HCT116 (cell line): ENCODE results near the gene EDEM1. TPM values are rescaled to one million over a fixed set of nuclear protein-coding genes. Genes with fewer than 3 reads are reported as not detected.

Experiments used
- ATAC-seq: fragments of 200-7000 bp; cut with Tn5 transposase; 2 replicates; pipeline ENCODE4 v1.9.1; 2020; ENCODE audit warnings: mild to moderate bottlenecking, moderate library complexity
- BruUV-seq: library from RNA; stranded (reverse); fragments of 400-500 nt; replicated peaks from 2 replicates; lab custom pipeline; 2021; lab: Mats Ljungman, UMichigan
- CTCF ChIA-PET: fragments of 300-600 bp; sonication (Branson Sonifier 250); formaldehyde crosslinking; loops from one replicate; lab custom pipeline; 2021; ENCODE audit warnings: antibody characterized with exemption; lab: Charles Lee
- POLR2A ChIA-PET: fragments of 300-600, 350-600 bp; sonication (Branson Sonifier 250); formaldehyde crosslinking; loops from one replicate; lab custom pipeline; 2021; ENCODE audit warnings: antibody characterized with exemption; lab: Charles Lee
- RAD21 ChIA-PET, 2 experiments: fragments of 300-600 bp; sonication (Branson Sonifier 250); formaldehyde crosslinking; loops; one replicate each; lab custom pipeline; 2023; ENCODE audit warnings: low total read pairs in 2 of 2; ENCODE audit not compliant: uncharacterized antibody in 2 of 2, unreplicated experiment in 2 of 2, low non-redundant PET in 1 of 2; lab: Charles Lee
- DNase-seq: peaks from one replicate; pipeline ENCODE4 v3.0.0-alpha.2; 2010; ENCODE audit warnings: low read depth, low spot score
- H2AFZ ChIP-seq: fragments of 200-600 bp; shearing (Covaris generic), sonication (generic); 2 replicates; pipeline ENCODE4 v1.6.1; 2017; ENCODE audit warnings: low read depth, mixed run types, mixed read lengths, antibody characterized with exemption, low read length; ENCODE audit not compliant: poor library complexity, severe bottlenecking
- H3K27ac ChIP-seq: 2 replicates; pipeline ENCODE4 v1.5.1; 2012; ENCODE audit warnings: low read depth, low read length
- H3K27me3 ChIP-seq: fragments of 200-600 bp; sonication (generic); 2 replicates; pipeline ENCODE4 v1.6.1; 2016; ENCODE audit warnings: mixed run types, low read length, mixed read lengths; ENCODE audit not compliant: insufficient read depth
- H3K36me3 ChIP-seq, 2 experiments: fragments of 200-500 bp in 1 of 2; fragments of 200-600 bp in 1 of 2; sonication (Bioruptor generic) in 1 of 2; sonication (generic) in 1 of 2; 2 replicates each; pipeline versions ENCODE4 v1.5.1 to v1.6.1; 2014 to 2016; ENCODE audit warnings: low read length in 2 of 2, inconsistent platforms in 1 of 2, mixed read lengths in 1 of 2, mixed run types in 1 of 2; ENCODE audit not compliant: insufficient read depth in 2 of 2, control insufficient read depth in 1 of 2
- H3K4me1 ChIP-seq, 2 experiments: fragments of 200-600 bp in 1 of 2; sonication (generic) in 1 of 2; 2 replicates each; pipeline versions ENCODE4 v1.5.1 to v1.6.1; 2012 to 2017; ENCODE audit warnings: low read length in 2 of 2, inconsistent platforms in 1 of 2, mild to moderate bottlenecking in 1 of 2, mixed read lengths in 1 of 2, mixed run types in 1 of 2, moderate library complexity in 1 of 2; ENCODE audit not compliant: insufficient read depth in 2 of 2, control insufficient read depth in 1 of 2
- H3K4me2 ChIP-seq: fragments of 200-600 bp; sonication (generic); 2 replicates; pipeline ENCODE4 v1.6.1; 2017; ENCODE audit warnings: mixed run types, low read length, mixed read lengths
- H3K4me3 ChIP-seq, 2 experiments: fragments of 200-600 bp in 1 of 2; sonication (generic) in 1 of 2; replicated peaks in 1 of 2; 2 replicates each; pipeline ENCODE4 v1.5.1; 2011 to 2016; ENCODE audit warnings: low read length in 2 of 2, control low read depth in 1 of 2, low read depth in 1 of 2, mild to moderate bottlenecking in 1 of 2, mixed read lengths in 1 of 2, mixed run types in 1 of 2
- H3K79me2 ChIP-seq: fragments of 200-600 bp; sonication (generic); 2 replicates; pipeline ENCODE4 v1.6.1; 2017; ENCODE audit warnings: mild to moderate bottlenecking, mixed run types, low read length, moderate library complexity, mixed read lengths; ENCODE audit not compliant: insufficient read depth
- H3K9ac ChIP-seq: fragments of 200-600 bp; sonication (generic); 2 replicates; pipeline ENCODE4 v1.6.1; 2016; ENCODE audit warnings: low read length, mixed read lengths
- H3K9me2 ChIP-seq: fragments of 200-600 bp; sonication (generic), shearing (Covaris generic); 2 replicates; pipeline ENCODE4 v1.6.1; 2017; ENCODE audit warnings: mixed run types, mild to moderate bottlenecking, moderate library complexity; ENCODE audit not compliant: insufficient read depth
- H3K9me3 ChIP-seq, 2 experiments: fragments of 200-500 bp in 1 of 2; fragments of 200-600 bp in 1 of 2; sonication (Bioruptor generic) in 1 of 2; sonication (generic) in 1 of 2; 2 replicates each; pipeline ENCODE4 v1.6.1; 2014 to 2017; ENCODE audit warnings: low read length in 2 of 2, mixed read lengths in 2 of 2, inconsistent platforms in 1 of 2, low read depth in 1 of 2, mild to moderate bottlenecking in 1 of 2, mixed run types in 1 of 2, moderate library complexity in 1 of 2; ENCODE audit not compliant: control insufficient read depth in 1 of 2, insufficient read depth in 1 of 2
- H4K20me1 ChIP-seq: fragments of 200-600 bp; sonication (generic), shearing (Covaris generic); 2 replicates; pipeline ENCODE4 v1.6.1; 2017; ENCODE audit warnings: mixed run types, mild to moderate bottlenecking, moderate library complexity; ENCODE audit not compliant: insufficient read depth
- CEBPB ChIP-seq: IDR thresholded peaks from 2 replicates; pipeline ENCODE4 v1.6.1; 2012; ENCODE audit warnings: low read depth
- ELF1 ChIP-seq: IDR thresholded peaks from 2 replicates; pipeline ENCODE4 v1.6.1; 2012; ENCODE audit warnings: low read depth, borderline replicate concordance
- EZH2 ChIP-seq: fragments of 200-600 bp; sonication (generic); IDR thresholded peaks from 2 replicates; pipeline ENCODE4 v1.6.1; 2017; ENCODE audit warnings: antibody characterized with exemption, mixed run types
- JUND ChIP-seq: IDR thresholded peaks from 2 replicates; pipeline ENCODE4 v1.6.1; 2012
- MAX ChIP-seq: IDR thresholded peaks from 2 replicates; pipeline ENCODE4 v1.6.1; 2012
- POLR2A ChIP-seq: IDR thresholded peaks from 2 replicates; pipeline ENCODE4 v1.7.0; 2011; ENCODE audit warnings: borderline replicate concordance; ENCODE audit not compliant: insufficient read depth, insufficient read length; ENCODE audit errors: extremely low read depth
- REST ChIP-seq: IDR thresholded peaks from 2 replicates; pipeline ENCODE4 v1.6.1; 2012; ENCODE audit warnings: low read depth
- SIN3A ChIP-seq: IDR thresholded peaks from 2 replicates; pipeline ENCODE4 v1.6.1; 2012; ENCODE audit warnings: low read depth
- TCF7L2 ChIP-seq: IDR thresholded peaks from 2 replicates; pipeline ENCODE4 v1.7.0; 2011; ENCODE audit warnings: borderline replicate concordance, inconsistent platforms; ENCODE audit not compliant: insufficient read depth, insufficient read length; ENCODE audit errors: extremely low read depth
- YY1 ChIP-seq: IDR thresholded peaks from 2 replicates; pipeline ENCODE4 v1.6.1; 2011; ENCODE audit warnings: low read length, low read depth, moderate library complexity, mild to moderate bottlenecking; ENCODE audit not compliant: insufficient replicate concordance; ENCODE audit errors: extremely low read depth
- ZFX ChIP-seq: fragments of 450-650 bp; IDR thresholded peaks from 2 replicates; pipeline ENCODE4 v1.6.1; 2017
- ZNF274 ChIP-seq: fragments of 200-500 bp; sonication (Bioruptor generic); IDR thresholded peaks from 2 replicates; pipeline ENCODE4 v1.6.1; 2014; ENCODE audit warnings: mild to moderate bottlenecking, low read depth, low read length, inconsistent platforms
- intact Hi-C: fragments of 100-400 bp; cut with micrococcal nuclease; formaldehyde crosslinking; loops from 2 replicates; pipeline ENCODE4 v1.10.0; 2022
- total RNA-seq: library from RNA; stranded (reverse); gene quantifications from one replicate; pipeline ENCODE4 v1.2.1, GENCODE V29; 2021; ENCODE audit not compliant: unreplicated experiment

Gene EDEM1
- total RNA-seq, 1 experiment from 2014 or later: 23.7 TPM

- ATAC-seq: no peak
- ChIA-PET CTCF (no interaction called here), RAD21 (no interaction called here), POLR2A (no interaction called here)
- H3K4me1 ChIP-seq: peaks cover 19 to 22% of the 10 kb centered on the region in 2 experiments
- no TSS peak for BruUV-seq
- no peaks in the 10 kb centered on the region for H3K27me3 ChIP-seq
- no peak overlapping the region for H3K4me2 ChIP-seq
- H2AFZ ChIP-seq: no peak overlapping the region
- no peak overlapping the region for H3K4me3 ChIP-seq
- no peaks in the 10 kb centered on the region for H3K9me2 ChIP-seq
- no peak overlapping the region for H3K9ac ChIP-seq
- H3K79me2 ChIP-seq: peaks cover 94% of the 10 kb centered on the region
- DNase-seq: no peak
- H3K36me3 ChIP-seq: no peaks in the 10 kb centered on the region
- intact Hi-C loops: no loop called here
- no peaks in the 10 kb centered on the region; the same call in 1 of the 2 replicates for H4K20me1 ChIP-seq
- no peak overlapping the region for H3K27ac ChIP-seq
- H3K9me3 ChIP-seq: no peaks in the 10 kb centered on the region
- no peak for TF ChIP-seq TCF7L2
- TF ChIP-seq MAX: no peak
- TF ChIP-seq REST: no peak
- no peak for TF ChIP-seq SIN3A
- no peak for TF ChIP-seq ELF1
- no peak for TF ChIP-seq POLR2A
- TF ChIP-seq ZFX: no peak
- no peak for TF ChIP-seq ZNF274
- TF ChIP-seq YY1: no peak
- TF ChIP-seq EZH2: no peak
- TF ChIP-seq CEBPB: no peak
- no peak for TF ChIP-seq JUND
- TF ChIP-seq, all 23 proteins: peak for 0
Measured at GRCh38 chr3:5140230-5140621, 47.3 kb upstream of the EDEM1 start.
